ENCODE data around the gene CD2BP2.
"Not testable (repeated sequence)": the region's sequence is repeated elsewhere in the genome, so short reads cannot be mapped to it uniquely, and the experiment has no call there.

CD2BP2 gene

DNA sequence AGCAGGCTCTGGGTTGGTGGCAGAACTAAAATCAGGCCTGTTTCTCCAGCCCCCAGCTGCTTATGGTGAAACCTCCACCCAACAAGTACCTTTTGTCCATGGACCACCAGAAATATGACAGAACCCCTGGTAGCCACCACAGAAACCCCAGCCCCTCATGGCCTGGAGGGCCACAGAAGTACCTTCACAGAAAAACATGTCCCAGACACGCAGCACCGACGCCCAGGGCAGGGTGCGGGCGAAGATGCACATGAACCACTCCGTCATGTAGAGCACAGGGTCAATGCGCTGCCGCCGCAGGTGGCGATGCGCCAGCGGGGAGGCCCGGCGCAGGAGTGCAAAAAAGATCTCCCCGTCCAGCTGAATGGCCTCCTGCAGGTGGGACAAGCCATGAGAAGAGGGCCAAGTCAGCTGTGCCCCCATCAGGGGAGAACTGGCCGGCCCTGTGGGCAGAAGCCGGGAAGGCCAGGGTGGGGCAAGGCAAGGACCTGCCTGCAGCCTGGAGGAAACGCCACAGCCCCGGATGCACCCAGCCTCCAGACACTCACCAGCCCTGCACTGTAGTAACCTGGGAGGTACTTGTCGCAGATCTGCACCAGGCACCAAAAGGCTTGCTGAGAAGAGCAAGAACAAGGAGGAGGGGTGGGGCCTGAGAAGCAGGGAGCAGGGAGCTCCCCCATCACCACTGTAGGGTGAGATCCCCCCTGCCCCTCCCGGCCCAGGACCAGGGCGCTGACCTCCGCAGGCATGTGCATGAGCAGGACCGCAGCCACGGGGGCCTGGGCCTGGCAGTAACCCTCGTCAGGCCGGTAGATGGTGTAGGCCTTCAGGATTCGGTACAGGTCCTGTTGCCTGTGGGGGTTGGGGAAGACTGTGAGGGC is 4.1 kb upstream of the CD2BP2 start:
- DNase-seq, result no peak

DNA sequence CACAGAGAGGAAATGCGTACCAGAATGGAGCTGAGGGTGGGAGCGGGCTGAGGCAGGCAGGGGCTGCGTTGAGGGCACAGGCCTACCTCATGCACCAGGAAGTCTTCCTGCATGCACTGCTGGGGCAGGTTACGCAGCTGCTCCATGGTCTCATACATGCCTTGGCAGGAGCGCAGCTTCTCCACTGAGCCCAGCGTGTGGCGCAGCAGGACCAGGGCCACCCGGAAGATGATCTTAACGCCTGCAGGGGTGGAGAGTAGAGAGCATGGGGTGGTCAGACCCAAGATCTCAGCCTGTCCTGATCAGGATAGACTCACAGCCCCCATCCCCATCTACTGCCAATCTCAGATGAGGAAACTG is 3.4 kb upstream of the CD2BP2 start:
- DNase-seq, result no peak

- no peak for DNase-seq
Measured at GRCh38 chr16:30357715-30358576, 2.8 kb upstream of the CD2BP2 start.

GRCh38 chr16:30357085-30357714 is 2.1 kb upstream of the CD2BP2 start:
- DNase-seq, result no peak

GRCh38 chr16:30356401-30357084 is 1.4 kb upstream of the CD2BP2 start:
- no peak for DNase-seq

DNA sequence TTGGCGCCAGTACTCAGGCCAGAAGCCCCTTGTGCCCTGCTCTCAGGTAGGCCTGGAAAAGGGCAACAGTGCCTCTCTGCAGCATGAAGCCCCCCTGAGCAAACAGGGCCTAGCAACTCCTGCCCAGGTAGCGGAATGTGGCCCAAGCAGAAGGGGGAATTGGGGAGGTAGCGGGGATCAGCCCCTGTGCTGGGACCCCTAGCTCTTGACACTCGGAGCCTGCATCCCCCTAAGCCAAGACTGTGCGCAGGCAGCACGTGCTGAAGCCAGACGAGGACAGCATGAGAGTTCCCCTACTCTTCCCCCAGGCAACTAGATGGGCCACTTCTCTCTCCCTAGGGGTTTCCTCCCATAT is 823 bp upstream of the CD2BP2 start:
- no peak for DNase-seq

DNA sequence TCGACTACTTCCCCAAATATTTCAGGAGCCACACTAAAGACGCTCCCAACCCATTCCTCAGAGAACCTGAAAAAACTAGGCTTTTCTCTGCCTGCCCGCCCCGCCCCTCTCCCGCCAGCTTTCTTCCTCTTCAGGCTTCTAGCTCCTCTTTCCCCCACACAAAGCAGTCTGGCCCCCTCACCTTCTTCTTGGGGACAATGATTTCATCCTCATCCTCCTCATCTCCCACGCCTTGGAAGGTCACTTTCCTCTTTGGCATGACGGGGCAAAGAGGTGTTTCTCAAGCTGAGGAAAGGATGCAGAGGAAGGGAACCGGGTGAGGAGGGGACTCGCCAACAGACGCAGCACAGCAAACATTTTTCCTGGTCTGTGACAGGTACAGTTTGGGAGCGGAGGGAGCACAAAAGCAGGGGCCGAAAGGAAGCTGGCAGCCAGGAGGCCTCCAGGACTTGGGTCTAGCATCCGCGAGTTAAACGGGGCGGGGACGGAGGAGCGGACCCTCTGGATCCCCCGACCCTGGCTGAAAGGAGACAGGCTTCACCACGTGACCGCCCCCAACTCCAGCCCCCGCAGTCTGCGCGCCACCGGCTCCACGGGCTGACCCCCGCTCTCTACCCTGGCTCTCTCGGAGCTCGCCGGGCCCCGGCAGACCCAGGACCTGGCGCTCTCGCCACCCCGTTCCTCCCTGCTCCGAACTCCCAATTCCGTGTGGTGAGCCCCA is 525 bp downstream of the CD2BP2 start:
- no peak for DNase-seq

DNA sequence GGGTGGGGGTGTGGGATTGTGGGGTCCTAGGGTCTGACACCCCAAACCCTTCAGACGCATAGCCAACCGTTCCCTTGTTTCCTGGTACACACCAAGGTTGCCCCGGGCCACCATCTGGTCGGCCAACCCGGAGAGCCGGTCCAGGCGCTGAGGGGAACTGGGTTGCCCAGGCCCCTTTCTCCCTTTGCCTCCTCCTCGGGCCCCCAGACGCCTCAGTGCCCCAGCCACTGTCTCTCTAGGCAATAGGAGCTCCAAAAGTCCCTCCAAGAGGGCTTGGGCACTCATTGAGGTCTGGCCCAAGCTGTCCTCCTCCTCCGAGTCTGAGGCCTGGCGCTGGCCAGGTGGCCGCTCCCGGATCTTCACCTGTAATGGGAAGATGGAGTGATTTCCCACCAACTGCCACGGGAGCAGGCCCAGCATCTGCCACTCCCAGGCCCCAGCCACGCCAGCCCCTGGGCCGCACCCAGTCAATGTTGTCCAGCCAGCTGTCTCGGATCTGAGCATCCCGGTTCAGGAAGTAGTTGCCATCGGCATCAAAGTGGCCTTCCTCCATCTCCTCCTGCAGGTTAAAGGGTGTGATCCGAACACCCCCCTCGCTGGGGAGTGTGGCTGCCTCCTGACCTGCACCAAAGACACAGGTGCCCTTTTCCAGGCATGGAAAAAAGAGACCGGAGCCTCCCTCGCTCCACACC is 1.5 kb downstream of the CD2BP2 start:
- DNase-seq, result no peak

- DNase-seq, result no peak
Measured at GRCh38 chr16:30352488-30353401, 2.4 kb downstream of the CD2BP2 start.

DNA sequence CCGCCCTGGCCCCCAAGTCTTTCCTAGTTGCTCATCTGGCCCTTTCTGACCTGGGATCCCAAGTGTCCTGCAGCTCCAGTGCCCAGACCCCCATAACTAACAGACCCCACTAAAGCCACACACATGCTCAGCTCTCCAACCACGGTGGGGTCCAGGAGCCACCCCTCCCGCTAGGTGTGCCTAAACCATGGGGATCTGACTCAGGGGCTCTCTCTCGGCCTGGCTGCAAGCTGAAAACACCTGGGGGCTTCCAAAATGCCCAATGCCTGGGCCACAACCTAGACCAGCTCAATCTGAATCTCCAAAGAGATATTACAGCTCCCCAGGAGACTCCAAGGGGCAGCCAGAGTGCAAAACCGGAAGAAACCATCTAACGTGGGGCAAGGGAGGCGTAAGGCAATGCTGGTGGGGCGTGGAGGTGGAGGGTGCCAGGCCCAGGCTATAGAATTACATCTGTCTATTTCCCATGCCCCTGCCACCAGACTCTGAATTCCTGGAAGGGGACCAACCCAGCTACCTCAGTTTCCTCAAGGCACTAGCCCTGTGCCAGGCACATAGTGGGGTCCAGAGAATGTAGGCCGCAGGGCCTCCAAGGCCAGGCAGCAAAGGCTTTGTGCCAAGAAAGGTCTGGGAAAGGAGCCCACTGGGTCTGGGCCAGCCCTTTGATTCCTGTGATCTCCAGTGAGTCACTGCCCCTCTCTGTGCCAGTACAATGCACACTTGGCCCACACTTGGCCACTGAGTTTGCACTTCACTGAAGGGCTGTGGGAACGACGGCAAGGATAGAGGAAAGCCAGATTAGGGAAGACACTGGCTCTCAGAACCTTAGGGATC is 3.3 kb downstream of the CD2BP2 start:
- no peak for DNase-seq

DNA sequence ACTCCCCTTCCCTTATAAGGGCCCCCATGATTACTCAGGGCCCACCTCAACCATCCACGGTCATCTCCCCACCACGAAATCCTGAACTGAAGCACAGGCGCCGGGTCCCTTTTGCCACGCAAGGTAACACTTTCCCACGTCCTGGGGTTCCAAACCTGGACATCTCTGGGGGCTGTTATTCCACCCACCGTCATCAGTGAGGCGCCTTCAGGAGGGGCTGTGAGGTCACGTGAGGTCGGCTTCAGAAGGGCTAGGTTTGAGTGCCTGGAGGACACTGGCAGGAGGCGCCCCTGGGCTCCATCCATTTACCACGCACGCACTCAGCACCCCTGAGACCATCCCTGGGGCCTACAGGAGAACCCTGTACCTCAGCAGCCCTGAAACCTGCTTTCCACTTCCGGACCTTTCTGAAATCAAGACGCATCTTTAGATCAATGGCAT is 4.1 kb downstream of the CD2BP2 start:
- DNase-seq, result no peak

GRCh38 chr16:30350134-30350871 is 4.8 kb downstream of the CD2BP2 start:
- no peak for DNase-seq

DNA sequence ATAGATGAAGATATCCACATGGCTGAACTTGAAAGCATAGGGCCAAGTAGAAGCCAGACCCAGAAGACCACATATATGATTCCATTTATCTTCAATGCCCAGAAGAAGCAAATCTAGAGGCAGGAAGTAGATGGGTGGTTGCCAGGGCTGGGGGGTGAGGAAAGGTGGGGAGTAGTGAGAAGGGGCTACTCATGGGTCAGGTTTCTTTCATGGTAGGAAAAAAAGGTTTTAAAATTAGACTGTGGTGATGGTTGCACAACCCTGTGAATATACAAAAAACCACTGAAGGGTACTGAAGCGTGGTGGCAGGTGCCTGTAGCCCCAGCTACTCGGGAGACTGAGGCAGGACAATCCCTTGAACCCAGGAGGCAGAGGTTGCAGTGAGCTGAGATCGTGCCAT is 5.4 kb downstream of the CD2BP2 start:
- DNase-seq, result no peak

GRCh38 chr16:30348929-30349328 is 6.2 kb downstream of the CD2BP2 start:
- DNase-seq, result no peak

GRCh38 chr16:30348113-30348512 is 7.0 kb downstream of the CD2BP2 start:
- DNase-seq, result no peak

- DNase-seq, result no peak
Measured at GRCh38 chr16:30346286-30346685, 8.8 kb downstream of the CD2BP2 start.

DNA sequence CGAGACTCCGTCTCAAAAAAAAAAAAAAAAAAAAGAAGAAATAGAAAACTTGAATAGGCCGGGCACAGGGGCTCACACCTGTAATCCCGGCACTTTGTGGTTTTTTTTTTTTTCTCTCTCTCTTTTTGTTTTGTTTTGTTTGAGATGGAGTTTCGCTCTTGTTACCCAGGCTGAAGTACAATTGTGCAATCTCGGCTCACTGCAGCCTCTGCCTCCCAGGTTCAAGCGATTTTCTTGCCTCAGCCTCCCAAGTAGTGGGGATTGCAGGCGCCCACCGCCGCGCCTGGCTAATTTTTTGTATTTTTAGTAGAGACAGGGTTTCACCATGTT is 11.7 kb downstream of the CD2BP2 start:
- DNase-seq, result not testable (repeated sequence)

DNA sequence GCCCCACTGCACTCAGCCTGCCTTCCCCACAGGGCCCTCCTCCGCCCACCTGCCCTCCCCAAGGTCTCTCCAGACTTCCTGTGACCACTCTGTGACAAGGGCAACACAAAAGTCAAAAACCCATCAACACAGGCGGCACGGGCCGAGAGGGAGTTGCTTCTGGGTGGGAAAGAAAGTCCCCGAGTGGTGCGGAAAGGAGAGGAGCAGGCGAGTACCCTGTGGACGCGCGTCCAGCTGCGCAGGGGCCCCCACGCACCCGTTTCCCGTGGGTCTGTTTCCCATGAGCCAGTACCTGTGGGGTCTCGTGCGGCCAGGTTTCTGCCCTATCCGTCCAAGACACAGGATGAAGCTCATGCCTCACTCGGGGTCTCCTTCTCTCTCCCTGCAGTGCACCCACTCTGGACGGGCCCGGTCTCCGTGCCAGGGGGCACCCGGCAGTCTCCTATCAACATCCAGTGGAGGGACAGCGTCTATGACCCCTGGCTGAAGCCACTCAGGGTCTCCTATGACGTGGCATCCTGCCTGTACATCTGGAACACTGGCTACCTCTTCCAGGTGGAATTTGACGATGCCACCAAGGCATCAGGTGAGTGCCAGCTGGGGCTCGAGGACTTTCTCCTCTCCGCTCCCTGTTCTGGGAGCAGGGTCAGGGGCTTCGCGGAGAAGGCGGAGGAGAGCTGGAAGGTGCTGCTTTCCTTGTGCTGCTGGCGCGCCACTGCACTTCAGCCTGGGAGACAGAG is 12.2 kb downstream of the CD2BP2 start:
- no peak for DNase-seq

Data from activated naive CD4-positive, alpha-beta T cell treated with anti-CD3 and anti-CD28 coated beads, Interleukin-2, amount 50 U/mL, for 16 hours (primary cell).